Measurements from ENCODE around the gene CEP295NL.
"Not testable (repeated sequence)": the region's sequence is repeated elsewhere in the genome, so short reads cannot be mapped to it uniquely, and the experiment has no call there.

The CEP295NL gene

GRCh38 chr17:78902231-78902630 is 770 bp downstream of the CEP295NL start:
- DNase-seq, result not testable (repeated sequence)

- no peak for DNase-seq
These were observed 1.2 kb downstream of the CEP295NL start for GRCh38 chr17:78901806-78902205.

- DNase-seq, result no peak
These were observed 2.2 kb downstream of the CEP295NL start for GRCh38 chr17:78900816-78901215.

- DNase-seq, result no peak
These were observed 3.4 kb downstream of the CEP295NL start for GRCh38 chr17:78899361-78900260.

GRCh38 chr17:78898947-78899346 is 4.1 kb downstream of the CEP295NL start:
- no peak for DNase-seq

GRCh38 chr17:78898075-78898836 is 4.7 kb downstream of the CEP295NL start:
- DNase-seq, result no peak

GRCh38 chr17:78897664-78898047 is 5.3 kb downstream of the CEP295NL start:
- no peak for DNase-seq

GRCh38 chr17:78896834-78897663 is 6.0 kb downstream of the CEP295NL start:
- no peak for DNase-seq

- DNase-seq, result no peak
These were observed 6.7 kb downstream of the CEP295NL start for GRCh38 chr17:78896091-78896833.

GRCh38 chr17:78895322-78895721 is 7.7 kb downstream of the CEP295NL start:
- DNase-seq, result no peak

- no peak for DNase-seq
These were observed 9.3 kb downstream of the CEP295NL start for GRCh38 chr17:78893684-78894083.

- no peak for DNase-seq
These were observed 10.0 kb downstream of the CEP295NL start for GRCh38 chr17:78892936-78893379.

GRCh38 chr17:78892520-78892919 is 10.5 kb downstream of the CEP295NL start:
- no peak for DNase-seq

GRCh38 chr17:78892062-78892456 is 10.9 kb downstream of the CEP295NL start:
- no peak for DNase-seq

- no peak for DNase-seq
These were observed 11.5 kb downstream of the CEP295NL start for GRCh38 chr17:78891406-78892061.

GRCh38 chr17:78890498-78890897 is 12.5 kb downstream of the CEP295NL start:
- DNase-seq, result peak; percentile 35 to 42

- DNase-seq, result not testable (repeated sequence)
These were observed 12.9 kb downstream of the CEP295NL start for GRCh38 chr17:78890096-78890495.

GRCh38 chr17:78889531-78889930 is 13.5 kb downstream of the CEP295NL start:
- peak in 1 of 2 donors; percentile 25 for DNase-seq

GRCh38 chr17:78888941-78889518 is 14.0 kb downstream of the CEP295NL start:
- DNase-seq, result no peak

- no peak for DNase-seq
These were observed 16.0 kb downstream of the CEP295NL start for GRCh38 chr17:78886954-78887353.

- DNase-seq, result no peak
These were observed 17.0 kb downstream of the CEP295NL start for GRCh38 chr17:78885956-78886355.
